ENCODE results near the gene SPTBN4.

DNA sequence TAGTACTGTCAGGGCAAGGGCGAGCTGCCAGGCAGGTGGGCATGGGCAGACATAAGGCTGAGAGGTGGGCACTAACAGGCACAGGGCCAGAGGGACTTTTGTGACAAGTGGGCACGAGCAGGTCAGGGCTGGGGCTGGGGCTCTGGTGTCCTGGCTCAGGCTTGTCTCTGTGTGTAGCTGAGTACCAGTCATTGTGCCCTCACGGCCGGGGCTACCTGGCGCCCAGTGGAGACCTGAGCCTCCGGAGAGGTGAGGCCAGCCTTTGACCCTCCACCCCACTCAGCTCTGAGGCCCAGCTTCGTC, 155.9 kb downstream of the SPTBN4 start:
- TF ChIP-seq, protein P1, sequence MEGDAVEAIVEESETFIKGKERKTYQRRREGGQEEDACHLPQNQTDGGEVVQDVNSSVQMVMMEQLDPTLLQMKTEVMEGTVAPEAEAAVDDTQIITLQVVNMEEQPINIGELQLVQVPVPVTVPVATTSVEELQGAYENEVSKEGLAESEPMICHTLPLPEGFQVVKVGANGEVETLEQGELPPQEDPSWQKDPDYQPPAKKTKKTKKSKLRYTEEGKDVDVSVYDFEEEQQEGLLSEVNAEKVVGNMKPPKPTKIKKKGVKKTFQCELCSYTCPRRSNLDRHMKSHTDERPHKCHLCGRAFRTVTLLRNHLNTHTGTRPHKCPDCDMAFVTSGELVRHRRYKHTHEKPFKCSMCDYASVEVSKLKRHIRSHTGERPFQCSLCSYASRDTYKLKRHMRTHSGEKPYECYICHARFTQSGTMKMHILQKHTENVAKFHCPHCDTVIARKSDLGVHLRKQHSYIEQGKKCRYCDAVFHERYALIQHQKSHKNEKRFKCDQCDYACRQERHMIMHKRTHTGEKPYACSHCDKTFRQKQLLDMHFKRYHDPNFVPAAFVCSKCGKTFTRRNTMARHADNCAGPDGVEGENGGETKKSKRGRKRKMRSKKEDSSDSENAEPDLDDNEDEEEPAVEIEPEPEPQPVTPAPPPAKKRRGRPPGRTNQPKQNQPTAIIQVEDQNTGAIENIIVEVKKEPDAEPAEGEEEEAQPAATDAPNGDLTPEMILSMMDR (IDR thresholded peaks at IDR 0.05) = no peak
- TF ChIP-seq POLR2A (IDR thresholded peaks at IDR 0.05) = no peak

Measured in Peyer's patch (tissue), 4 donors.